T-helper 2 cell treated with Interferon-gamma antibody and Interleukin-4, amounts not matched to agents 100 ng/mL and 5 ng/mL, for 36 hours (primary cell): ENCODE measurements around the gene TNS1. TPM values are rescaled to one million over a fixed set of nuclear protein-coding genes. Genes with fewer than 3 reads are reported as not detected.

Experiments used
- intact Hi-C: fragments of 100-400 bp; cut with micrococcal nuclease; formaldehyde crosslinking; loops from one replicate; pipeline ENCODE4 v1.15.1; 2023
- total RNA-seq: library from RNA; stranded (reverse); gene quantifications from 2 replicates; pipeline ENCODE4 v1.2.3, GENCODE V29; 2022

The TNS1 gene
- total RNA-seq, 1 donor from 2014 or later: 0.18 TPM

- intact Hi-C loops: no loop called here
Observed at GRCh38 chr2:217934321-217935131, 68.3 kb downstream of the TNS1 start.

GRCh38 chr2:217933617-217933993 is 69.2 kb downstream of the TNS1 start:
- intact Hi-C loops: no loop called here

DNA sequence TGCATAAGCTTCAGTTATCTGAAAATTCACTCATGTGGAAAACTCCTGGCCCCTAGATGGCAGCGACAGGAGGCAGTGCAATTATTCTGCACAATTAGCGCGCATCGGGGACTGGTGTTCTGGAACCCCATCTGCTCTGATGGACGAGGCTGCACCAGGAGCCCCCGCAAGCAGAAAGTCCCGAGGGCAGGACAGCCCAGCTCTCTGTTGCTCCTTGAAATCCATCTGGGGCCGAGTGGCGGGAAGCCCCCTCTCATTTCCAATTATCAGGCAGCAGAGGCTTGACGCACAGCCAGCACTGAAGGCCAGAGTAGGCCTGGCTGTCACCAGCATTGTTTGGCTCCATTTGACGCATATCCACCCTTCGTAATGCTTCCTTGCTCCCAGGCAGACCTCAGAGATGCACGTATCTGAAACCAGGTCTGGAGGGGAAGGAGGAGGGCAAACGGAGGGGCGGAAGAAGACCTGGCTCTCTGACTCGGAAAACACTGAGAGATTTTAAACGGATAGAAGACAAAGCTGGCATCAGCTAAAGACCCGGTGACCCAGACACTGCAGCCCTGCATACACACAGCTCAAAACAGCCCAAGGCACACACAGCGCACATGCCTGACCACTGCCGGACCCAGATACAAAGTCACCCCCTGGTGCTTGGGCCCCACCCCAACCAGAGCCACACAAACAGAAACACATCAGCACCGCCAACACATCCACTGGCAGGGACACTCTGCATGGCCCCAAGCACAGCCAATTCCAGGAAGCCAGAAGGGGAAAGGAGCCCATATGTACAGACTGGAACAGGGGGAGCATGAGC is 69.8 kb downstream of the TNS1 start:
- intact Hi-C loops: no loop called here

DNA sequence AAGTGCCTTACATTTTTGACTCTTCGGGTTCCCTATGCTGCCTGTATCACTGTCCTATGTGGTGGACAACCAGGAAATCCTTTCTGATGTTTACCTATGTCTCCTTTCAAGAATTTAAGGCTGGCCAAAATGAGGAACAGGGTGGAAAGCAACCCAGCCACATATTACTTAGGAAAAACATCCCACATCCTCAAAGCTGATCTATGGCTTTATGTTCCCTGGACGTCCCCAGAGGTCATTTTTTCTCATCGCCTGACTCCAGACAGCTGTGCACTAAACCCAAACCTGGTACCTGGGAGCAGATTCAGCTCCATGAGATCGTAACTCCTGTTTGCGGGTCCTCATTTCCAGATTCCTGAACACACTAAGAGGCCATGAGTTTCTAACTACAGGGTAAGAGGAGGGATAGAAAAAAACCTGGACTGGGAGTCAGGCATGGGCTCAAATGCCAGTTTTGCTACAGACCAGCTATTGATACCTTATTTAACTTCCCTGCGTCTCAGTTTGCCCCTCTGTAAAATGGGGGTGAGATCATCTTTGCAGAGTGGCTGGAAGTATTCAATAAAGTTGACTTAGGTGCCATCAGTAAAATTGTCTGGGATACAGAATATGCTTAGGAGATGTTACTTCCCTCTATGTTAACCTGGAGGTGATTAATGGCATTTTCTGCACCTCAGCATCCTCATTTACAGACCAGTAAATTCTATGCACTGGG is 70.8 kb downstream of the TNS1 start:
- intact Hi-C loops: no loop called here

DNA sequence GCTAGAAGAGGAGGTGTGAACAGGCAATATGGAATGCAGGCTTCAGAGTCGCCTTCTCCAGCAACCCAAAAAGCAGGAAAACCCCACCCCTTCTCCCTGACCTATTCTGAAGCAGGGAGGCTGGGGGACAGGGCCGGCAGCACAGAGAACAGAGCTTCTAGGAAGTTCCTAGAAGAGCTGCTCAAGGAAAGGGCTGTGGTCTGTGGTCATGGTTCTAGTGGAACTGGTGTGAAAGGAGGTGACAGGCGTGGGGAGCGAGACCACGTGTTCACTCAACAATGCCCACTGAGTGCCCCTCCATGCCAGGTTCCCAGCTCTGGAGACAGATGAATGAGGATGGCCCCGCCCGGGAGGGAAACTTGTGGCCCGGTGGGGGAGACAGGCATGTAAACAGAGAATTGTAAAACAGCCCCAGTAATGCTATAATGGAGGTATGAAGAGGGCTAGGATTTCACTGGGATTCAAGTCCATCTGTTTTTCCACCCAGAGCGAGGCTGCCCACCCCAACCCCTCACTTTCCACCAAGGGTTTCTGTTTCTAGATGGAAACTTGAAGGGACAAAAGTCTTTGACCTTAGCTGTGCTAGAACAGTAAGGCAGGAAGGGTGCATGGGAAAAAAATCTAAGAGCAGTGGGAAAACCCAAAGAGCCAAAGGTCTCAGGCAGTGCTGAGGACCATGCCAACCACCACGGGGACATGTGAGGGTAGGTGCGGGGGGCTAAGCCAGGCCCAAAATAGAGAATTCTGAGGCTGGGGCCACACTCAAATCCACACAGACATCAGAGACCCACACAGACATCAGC is 71.8 kb downstream of the TNS1 start:
- intact Hi-C loops: no loop called here

- intact Hi-C loops: no loop called here
Observed at GRCh38 chr2:217929757-217930707, 72.8 kb downstream of the TNS1 start.

DNA sequence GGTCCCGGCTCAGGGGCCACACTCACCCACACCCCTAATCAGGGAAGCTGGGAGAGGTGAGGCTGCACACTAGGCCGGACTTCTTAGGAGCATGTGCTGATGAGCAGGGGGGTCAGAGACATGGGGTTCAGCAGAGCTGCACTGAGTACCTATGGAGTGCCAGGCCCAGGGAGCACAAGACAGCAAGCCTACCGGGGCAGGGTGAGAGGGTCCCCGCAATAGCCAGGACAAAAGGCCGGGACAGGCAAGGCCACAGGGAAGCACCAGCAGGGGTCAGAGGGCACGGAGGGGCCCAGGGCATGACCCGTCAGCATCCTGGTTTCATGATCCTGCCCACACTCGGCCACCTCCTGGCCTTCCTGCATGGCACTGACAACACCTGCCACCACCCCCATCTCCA is 73.5 kb downstream of the TNS1 start:
- intact Hi-C loops: no loop called here

DNA sequence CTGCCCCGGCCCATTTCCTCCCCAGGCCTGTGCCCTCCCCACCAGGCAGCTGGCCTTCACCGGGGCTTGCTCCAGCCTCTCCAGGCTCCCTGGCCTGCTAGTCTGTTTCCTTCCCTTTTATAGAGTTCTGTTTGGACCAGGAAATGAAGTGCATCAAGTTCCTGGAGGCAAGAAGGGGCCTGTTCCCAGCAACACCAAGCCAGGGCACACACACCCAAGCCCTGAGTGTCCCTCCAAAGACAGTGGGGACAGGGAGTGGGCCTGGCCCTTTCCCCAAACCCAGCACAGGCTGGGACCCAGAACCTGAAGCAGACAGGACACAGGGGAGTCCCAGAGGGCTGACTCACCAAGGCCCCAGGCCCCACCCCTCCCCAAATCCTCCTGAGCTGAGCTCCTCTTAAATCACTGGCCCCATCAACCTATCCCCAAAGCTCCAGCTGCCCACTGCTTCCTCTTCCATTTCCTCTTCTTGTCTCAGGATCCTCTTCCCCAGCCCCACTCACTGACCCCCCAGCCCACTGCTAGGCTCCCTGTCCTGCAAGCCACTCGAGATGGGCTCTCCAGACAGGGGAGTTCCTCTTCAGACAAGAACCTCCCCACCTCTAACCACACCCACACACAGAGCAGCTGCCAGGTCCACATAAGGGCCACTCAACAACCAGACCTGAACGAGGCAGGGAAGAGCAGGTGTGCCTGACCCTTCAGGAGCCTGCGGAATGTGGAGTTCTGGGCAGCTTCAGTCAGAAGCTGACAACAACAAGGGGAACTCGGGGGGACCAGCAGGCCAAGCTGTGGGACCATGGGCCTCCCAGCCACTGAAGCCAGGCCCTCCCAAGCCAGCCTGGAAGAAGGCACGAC is 74.2 kb downstream of the TNS1 start:
- intact Hi-C loops: no loop called here

- intact Hi-C loops: no loop called here
Observed at GRCh38 chr2:217927601-217928323, 75.0 kb downstream of the TNS1 start.

DNA sequence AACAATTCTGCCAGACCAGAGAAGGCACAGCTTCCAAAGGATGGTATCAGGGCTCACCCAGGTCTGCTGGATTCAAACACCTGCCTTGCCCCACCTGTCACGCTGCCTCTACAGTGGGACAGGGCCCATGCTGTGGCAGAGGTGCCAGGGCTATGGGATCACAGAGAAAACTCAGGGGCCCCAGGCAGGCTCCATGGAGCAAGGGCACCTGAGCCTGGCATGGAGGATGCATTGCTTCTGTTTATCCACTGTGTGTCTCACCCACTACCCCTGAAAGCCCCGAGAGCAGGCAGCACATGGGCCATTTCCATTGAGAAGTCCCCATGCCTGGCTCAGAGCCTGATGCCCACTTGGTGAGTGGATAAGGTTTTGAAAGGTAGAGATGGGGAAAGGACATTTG is 76.0 kb downstream of the TNS1 start:
- intact Hi-C loops: no loop called here

- intact Hi-C loops: no loop called here
Observed at GRCh38 chr2:217924346-217924901, 78.4 kb downstream of the TNS1 start.

- intact Hi-C loops: no loop called here
Observed at GRCh38 chr2:217923007-217923686, 79.6 kb downstream of the TNS1 start.

DNA sequence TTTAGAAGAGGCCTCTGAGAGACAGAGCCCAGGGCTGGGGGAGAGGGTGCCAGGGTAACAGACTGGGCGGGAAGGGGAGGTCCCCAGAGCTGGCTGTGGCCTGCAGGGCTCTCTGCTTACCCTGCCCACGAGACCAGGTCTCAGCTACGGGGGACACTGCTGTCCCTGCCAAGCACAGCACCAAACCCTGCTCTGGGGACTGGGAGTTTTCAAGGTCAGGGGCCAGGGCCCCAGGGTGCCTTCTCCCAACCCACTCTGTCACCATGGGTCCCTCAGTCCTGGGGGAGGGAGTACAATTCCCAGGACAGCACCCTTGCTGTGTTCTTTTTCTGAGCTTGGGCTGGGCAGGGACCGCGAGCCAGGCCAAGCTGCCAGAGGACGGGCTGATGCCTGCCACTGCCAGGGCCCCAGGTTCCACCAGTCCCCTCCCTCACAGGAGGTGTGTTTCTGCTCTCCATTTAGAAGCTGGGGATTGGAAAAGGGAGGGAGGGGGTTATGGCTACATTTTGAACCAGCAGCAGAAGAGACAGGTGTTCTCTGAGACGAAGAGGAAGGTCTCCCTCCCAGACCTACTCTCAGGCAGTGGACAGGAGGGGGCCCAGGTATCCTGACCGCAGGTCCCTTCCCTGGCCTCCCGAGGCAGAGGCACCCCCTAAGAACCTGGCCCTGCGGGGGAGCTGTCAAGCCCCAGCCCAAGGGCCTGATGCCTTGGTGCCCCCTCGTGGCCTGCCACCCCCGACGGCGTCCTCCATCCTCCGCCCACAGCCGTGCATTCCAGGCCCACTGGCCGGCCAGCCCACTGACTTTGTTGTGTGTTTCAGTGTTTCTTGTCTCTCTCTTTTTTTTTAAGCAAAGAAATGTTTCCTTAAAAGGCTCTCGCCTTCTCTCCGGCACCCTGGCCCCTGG is 80.4 kb downstream of the TNS1 start:
- intact Hi-C loops: no loop called here

GRCh38 chr2:217920879-217921603 is 81.8 kb downstream of the TNS1 start:
- intact Hi-C loops: no loop called here

GRCh38 chr2:217919781-217920351 is 82.9 kb downstream of the TNS1 start:
- intact Hi-C loops: no loop called here
